ENCODE results near the gene FABP1. TPM values are rescaled to one million over a fixed set of nuclear protein-coding genes. Genes with fewer than 3 reads are reported as not detected.
A peak's percentile ranks its signal among the peaks of the same experiment; 100 is the strongest.

FABP1 gene
- total RNA-seq, 1 donor from 2014 or later, result not detected

GRCh38 chr2:88099798-88100488 lies 27.9 kb downstream of the FABP1 start:
- TF ChIP-seq CTCF (conservative IDR thresholded peaks at IDR 0.05), result no peak
- peaks cover 8% of the 10 kb centered on the region for H3K4me1 Mint-ChIP-seq
- no peak overlapping the region for H3K27ac Mint-ChIP-seq (ENCODE audit: unreplicated experiment)

GRCh38 chr2:88098558-88098900 lies 29.3 kb downstream of the FABP1 start:
- Mint-ChIP-seq H3K9me3 (peaks cover 2% of the 10 kb centered on the region), H3K27ac (ENCODE audit: unreplicated experiment) (no peak overlapping the region), H3K36me3 (ENCODE audit: low read depth) (no peaks in the 10 kb centered on the region), H3K4me3 (no peak overlapping the region), H3K27me3 (ENCODE audit: low read depth) (no peaks in the 10 kb centered on the region), H3K4me1 (peaks cover 14% of the 10 kb centered on the region)
- no peak for TF ChIP-seq CTCF (conservative IDR thresholded peaks at IDR 0.05)
- no peak for DNase-seq (ENCODE audit: low read depth, low spot score)

More at GRCh38 chr2:88099798-88100488, 27.9 kb downstream of the FABP1 start:
- H3K9me3 Mint-ChIP-seq, result peaks cover 2% of the 10 kb centered on the region
- H3K4me3 Mint-ChIP-seq, result no peak overlapping the region
- no peaks in the 10 kb centered on the region for H3K27me3 Mint-ChIP-seq (ENCODE audit: low read depth)
- DNase-seq (ENCODE audit: low read depth, low spot score), result peak; percentile 9
- no peaks in the 10 kb centered on the region for H3K36me3 Mint-ChIP-seq (ENCODE audit: low read depth)

DNA sequence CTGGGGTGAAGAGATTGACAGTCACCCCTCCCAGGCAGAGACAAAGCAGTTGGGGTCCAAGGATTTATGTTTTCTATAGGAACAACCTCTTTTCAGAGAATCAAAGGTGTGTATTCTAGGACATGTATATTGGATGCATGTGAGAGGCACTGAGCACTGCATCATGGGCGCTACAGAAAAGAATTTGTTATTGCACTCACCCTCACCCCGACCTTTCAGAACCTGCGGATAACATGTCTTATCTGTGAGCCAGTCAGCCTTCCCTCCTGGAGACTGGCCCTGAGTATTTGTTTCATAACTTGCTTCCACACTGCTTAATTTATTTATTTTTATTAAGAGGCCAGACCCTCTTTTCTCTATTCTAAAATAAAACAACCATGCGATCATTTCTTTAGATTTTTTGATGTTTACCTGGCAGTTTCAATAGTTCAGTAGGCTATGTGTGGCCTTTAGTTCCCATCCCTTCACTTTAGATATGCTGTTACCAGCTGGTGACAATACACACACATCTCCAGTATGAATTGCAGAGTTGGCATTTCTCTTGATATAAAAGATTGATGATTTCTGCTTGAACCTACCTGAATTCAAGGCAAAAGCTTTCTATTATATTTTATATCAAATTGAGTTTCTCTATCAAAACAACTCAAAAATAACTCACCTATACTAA lies 29.8 kb downstream of the FABP1 start:
- no peaks in the 10 kb centered on the region for H3K27me3 Mint-ChIP-seq (ENCODE audit: low read depth)
- H3K36me3 Mint-ChIP-seq (ENCODE audit: low read depth), result no peaks in the 10 kb centered on the region
- H3K9me3 Mint-ChIP-seq, result peaks cover 2% of the 10 kb centered on the region
- H3K4me3 Mint-ChIP-seq, result no peak overlapping the region
- H3K4me1 Mint-ChIP-seq, result peaks cover 14% of the 10 kb centered on the region
- no peak for TF ChIP-seq CTCF (conservative IDR thresholded peaks at IDR 0.05)
- no peak for DNase-seq (ENCODE audit: low read depth, low spot score)
- H3K27ac Mint-ChIP-seq (ENCODE audit: unreplicated experiment), result no peak overlapping the region

GRCh38 chr2:88097192-88097591 lies 30.7 kb downstream of the FABP1 start:
- H3K27me3 Mint-ChIP-seq (ENCODE audit: low read depth), result no peaks in the 10 kb centered on the region
- no peak for DNase-seq (ENCODE audit: low read depth, low spot score)
- H3K27ac Mint-ChIP-seq (ENCODE audit: unreplicated experiment), result no peak overlapping the region
- peaks cover 2% of the 10 kb centered on the region for H3K9me3 Mint-ChIP-seq
- H3K4me3 Mint-ChIP-seq, result no peak overlapping the region
- peaks cover 14% of the 10 kb centered on the region for H3K4me1 Mint-ChIP-seq
- TF ChIP-seq CTCF (conservative IDR thresholded peaks at IDR 0.05), result no peak
- H3K36me3 Mint-ChIP-seq (ENCODE audit: low read depth), result no peaks in the 10 kb centered on the region

- no peak for TF ChIP-seq CTCF (conservative IDR thresholded peaks at IDR 0.05)
- H3K36me3 Mint-ChIP-seq (ENCODE audit: low read depth), result no peaks in the 10 kb centered on the region
- no peak for DNase-seq (ENCODE audit: low read depth, low spot score)
- H3K4me1 Mint-ChIP-seq, result peaks cover 14% of the 10 kb centered on the region
- H3K4me3 Mint-ChIP-seq, result no peak overlapping the region
- H3K9me3 Mint-ChIP-seq, result peaks cover 2% of the 10 kb centered on the region
- H3K27me3 Mint-ChIP-seq (ENCODE audit: low read depth), result no peaks in the 10 kb centered on the region
- H3K27ac Mint-ChIP-seq (ENCODE audit: unreplicated experiment), result no peak overlapping the region
Observed at GRCh38 chr2:88096708-88097107, 31.2 kb downstream of the FABP1 start.
